Measurements from ENCODE around the gene FBXO11. TPM values are rescaled to one million over a fixed set of nuclear protein-coding genes. Genes with fewer than 3 reads are reported as not detected.

FBXO11 gene
- total and polyA plus RNA-seq, 10 of the 15 experiments (the other 5 are each of a cell fraction or from before 2014, with no cell fraction given) = 5.9 to 38.9 (median 22.5) TPM

DNA sequence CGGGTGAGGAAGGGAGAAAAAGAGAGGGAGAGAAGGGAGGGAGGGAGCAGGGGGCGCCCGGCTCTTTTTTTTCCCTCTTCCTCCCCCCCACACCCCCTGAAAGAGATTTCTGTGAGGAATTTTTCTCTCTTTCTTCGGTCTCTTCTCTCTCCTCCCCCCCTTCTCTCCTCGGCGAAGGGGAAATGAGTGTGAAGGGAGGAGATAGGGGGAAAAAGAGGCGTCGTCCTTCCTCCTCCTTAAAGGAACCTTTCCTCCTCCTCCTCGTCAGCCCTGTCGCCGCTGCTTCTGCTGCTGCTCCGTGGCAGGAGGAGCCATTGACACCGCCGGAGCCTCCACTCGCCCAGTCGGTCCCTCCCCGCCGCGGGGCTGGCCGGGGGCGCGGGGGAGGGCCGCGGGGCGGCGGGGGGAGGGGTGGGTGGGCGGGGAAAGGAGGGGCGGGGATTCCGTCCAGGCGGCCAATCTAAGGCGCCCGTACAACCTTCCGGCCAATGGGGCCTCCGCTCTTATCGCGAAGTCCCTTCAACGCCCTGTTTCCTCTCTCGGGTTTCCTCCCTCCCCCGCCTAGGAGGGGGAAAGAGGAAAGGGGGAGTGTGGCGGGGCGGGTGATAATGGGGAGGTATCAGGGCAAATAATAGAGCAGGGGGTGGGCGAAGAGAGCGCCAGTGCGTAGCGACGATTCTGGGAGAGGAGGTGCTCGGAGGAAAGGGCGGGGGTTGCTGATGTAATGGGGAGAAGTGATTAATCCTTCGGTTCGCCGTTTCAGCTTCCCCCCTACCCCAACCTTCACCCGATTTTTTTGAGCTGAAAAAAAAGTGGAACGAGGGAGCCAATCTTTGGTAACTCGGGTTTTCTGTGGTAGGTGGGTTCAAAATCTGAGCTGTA is at the start of gene FBXO11 (continued):
- TF ChIP-seq, protein P1, sequence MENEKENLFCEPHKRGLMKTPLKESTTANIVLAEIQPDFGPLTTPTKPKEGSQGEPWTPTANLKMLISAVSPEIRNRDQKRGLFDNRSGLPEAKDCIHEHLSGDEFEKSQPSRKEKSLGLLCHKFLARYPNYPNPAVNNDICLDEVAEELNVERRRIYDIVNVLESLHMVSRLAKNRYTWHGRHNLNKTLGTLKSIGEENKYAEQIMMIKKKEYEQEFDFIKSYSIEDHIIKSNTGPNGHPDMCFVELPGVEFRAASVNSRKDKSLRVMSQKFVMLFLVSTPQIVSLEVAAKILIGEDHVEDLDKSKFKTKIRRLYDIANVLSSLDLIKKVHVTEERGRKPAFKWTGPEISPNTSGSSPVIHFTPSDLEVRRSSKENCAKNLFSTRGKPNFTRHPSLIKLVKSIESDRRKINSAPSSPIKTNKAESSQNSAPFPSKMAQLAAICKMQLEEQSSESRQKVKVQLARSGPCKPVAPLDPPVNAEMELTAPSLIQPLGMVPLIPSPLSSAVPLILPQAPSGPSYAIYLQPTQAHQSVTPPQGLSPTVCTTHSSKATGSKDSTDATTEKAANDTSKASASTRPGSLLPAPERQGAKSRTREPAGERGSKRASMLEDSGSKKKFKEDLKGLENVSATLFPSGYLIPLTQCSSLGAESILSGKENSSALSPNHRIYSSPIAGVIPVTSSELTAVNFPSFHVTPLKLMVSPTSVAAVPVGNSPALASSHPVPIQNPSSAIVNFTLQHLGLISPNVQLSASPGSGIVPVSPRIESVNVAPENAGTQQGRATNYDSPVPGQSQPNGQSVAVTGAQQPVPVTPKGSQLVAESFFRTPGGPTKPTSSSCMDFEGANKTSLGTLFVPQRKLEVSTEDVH (IDR thresholded peaks at IDR 0.05; ENCODE audit: low read depth, partially characterized antibody) = no peak
- TF ChIP-seq NBN (IDR thresholded peaks at IDR 0.05) = peak; percentile 92
- 0 out of 2 replicates have a peak, but pooled peaks have one; percentile 8 for TF ChIP-seq CREB1 (IDR thresholded peaks at IDR 0.05; ENCODE audit: low read depth)
- peak; percentile 75 for TF ChIP-seq ZSCAN29 (IDR thresholded peaks at IDR 0.05)
- peak; percentile 91 for TF ChIP-seq YY1 (IDR thresholded peaks at IDR 0.05; ENCODE audit: low read depth, low read length)
- no peak for TF ChIP-seq BMI1 (IDR thresholded peaks at IDR 0.05; ENCODE audit: borderline replicate concordance)
- TF ChIP-seq, protein P2, sequence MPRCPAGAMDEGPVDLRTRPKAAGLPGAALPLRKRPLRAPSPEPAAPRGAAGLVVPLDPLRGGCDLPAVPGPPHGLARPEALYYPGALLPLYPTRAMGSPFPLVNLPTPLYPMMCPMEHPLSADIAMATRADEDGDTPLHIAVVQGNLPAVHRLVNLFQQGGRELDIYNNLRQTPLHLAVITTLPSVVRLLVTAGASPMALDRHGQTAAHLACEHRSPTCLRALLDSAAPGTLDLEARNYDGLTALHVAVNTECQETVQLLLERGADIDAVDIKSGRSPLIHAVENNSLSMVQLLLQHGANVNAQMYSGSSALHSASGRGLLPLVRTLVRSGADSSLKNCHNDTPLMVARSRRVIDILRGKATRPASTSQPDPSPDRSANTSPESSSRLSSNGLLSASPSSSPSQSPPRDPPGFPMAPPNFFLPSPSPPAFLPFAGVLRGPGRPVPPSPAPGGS (IDR thresholded peaks at IDR 0.05; ENCODE audit: borderline replicate concordance, insufficient read depth, low read depth, low read length, poor library complexity, severe bottlenecking) = no peak
- peak; percentile 64 for TF ChIP-seq RUNX3 (IDR thresholded peaks at IDR 0.05; ENCODE audit: low read length)
- no peak for TF ChIP-seq MYB (IDR thresholded peaks at IDR 0.05; ENCODE audit: borderline replicate concordance, low read depth, low read length)
- peak; percentile 87 for TF ChIP-seq ZNF384 (IDR thresholded peaks at IDR 0.05; ENCODE audit: borderline replicate concordance, low read depth, low read length)
- no peak; the same call in 1 of the 2 replicates for TF ChIP-seq CBX5 (IDR thresholded peaks at IDR 0.05; ENCODE audit: low read depth)
- peak; percentile 53; the same call in 1 of the 2 replicates for TF ChIP-seq BACH1 (IDR thresholded peaks at IDR 0.05; ENCODE audit: borderline replicate concordance)
- no peak for TF ChIP-seq ZNF24 (IDR thresholded peaks at IDR 0.05)
- no peak for TF ChIP-seq ASH2L (IDR thresholded peaks at IDR 0.05; ENCODE audit: borderline replicate concordance, low read depth)
- TF ChIP-seq MXI1 (IDR thresholded peaks at IDR 0.05; ENCODE audit: low read depth, low read length) = no peak; the same call in 1 of the 2 replicates
- TF ChIP-seq JUND (IDR thresholded peaks at IDR 0.05; ENCODE audit: low read depth, low read length) = 0 out of 2 replicates have a peak, but pooled peaks have one; percentile 15
- TF ChIP-seq ATF7 (IDR thresholded peaks at IDR 0.05; ENCODE audit: low read depth) = peak; percentile 93
- TF ChIP-seq, protein P3, sequence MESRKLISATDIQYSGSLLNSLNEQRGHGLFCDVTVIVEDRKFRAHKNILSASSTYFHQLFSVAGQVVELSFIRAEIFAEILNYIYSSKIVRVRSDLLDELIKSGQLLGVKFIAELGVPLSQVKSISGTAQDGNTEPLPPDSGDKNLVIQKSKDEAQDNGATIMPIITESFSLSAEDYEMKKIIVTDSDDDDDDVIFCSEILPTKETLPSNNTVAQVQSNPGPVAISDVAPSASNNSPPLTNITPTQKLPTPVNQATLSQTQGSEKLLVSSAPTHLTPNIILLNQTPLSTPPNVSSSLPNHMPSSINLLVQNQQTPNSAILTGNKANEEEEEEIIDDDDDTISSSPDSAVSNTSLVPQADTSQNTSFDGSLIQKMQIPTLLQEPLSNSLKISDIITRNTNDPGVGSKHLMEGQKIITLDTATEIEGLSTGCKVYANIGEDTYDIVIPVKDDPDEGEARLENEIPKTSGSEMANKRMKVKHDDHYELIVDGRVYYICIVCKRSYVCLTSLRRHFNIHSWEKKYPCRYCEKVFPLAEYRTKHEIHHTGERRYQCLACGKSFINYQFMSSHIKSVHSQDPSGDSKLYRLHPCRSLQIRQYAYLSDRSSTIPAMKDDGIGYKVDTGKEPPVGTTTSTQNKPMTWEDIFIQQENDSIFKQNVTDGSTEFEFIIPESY (IDR thresholded peaks at IDR 0.05) = no peak
- TF ChIP-seq, protein P4, sequence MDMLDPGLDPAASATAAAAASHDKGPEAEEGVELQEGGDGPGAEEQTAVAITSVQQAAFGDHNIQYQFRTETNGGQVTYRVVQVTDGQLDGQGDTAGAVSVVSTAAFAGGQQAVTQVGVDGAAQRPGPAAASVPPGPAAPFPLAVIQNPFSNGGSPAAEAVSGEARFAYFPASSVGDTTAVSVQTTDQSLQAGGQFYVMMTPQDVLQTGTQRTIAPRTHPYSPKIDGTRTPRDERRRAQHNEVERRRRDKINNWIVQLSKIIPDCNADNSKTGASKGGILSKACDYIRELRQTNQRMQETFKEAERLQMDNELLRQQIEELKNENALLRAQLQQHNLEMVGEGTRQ (IDR thresholded peaks at IDR 0.05; ENCODE audit: borderline replicate concordance, low read depth, low read length) = no peak
- TF ChIP-seq EZH2 (IDR thresholded peaks at IDR 0.05; ENCODE audit: borderline replicate concordance, control insufficient read depth, low read depth, low read length) = no peak
- TF ChIP-seq TCF12 (IDR thresholded peaks at IDR 0.05; ENCODE audit: low read depth, low read length) = peak; percentile 25; the same call in 1 of the 2 replicates

Measured in GM12878 (cell line).